ENCODE measurements around the gene CFAP410.

- TF ChIP-seq CTCF (IDR thresholded peaks at IDR 0.05) = no peak
- no peak for TF ChIP-seq EZH2 (IDR thresholded peaks at IDR 0.05; ENCODE audit: borderline replicate concordance, insufficient read depth, low read depth, low read length, poor library complexity, severe bottlenecking)
Measured at GRCh38 chr21:44326716-44327602, 12.2 kb downstream of the CFAP410 start.

All from B cell (primary cell).